Activated CD4-positive, alpha-beta memory T cell treated with anti-CD3 and anti-CD28 coated beads for 36 hours (primary cell): ENCODE data around the gene SIK3. TPM values are rescaled to one million over a fixed set of nuclear protein-coding genes. Genes with fewer than 3 reads are reported as not detected.

Experiments
- CTCF ChIA-PET: fragments of 350-600 bp; sonication (Branson Sonifier 250); formaldehyde crosslinking; loops from one replicate; lab custom pipeline; 2021; ENCODE audit warnings: antibody characterized with exemption, inconsistent platforms; lab: Charles Lee
- POLR2A ChIA-PET: fragments of 350-600 bp; sonication (Branson Sonifier 250); formaldehyde crosslinking; loops from one replicate; lab custom pipeline; 2021; ENCODE audit warnings: antibody characterized with exemption; lab: Charles Lee
- DNase-seq: peaks from one replicate; pipeline ENCODE4 v3.0.0-alpha.2; 2020
- H3K27ac Mint-ChIP-seq: one replicate; pipeline ENCODE4 v1.8.0; 2021; ENCODE audit warnings: mixed read lengths
- H3K27me3 Mint-ChIP-seq: one replicate; pipeline ENCODE4 v1.8.0; 2021; ENCODE audit warnings: mixed read lengths
- H3K36me3 Mint-ChIP-seq: one replicate; pipeline ENCODE4 v1.8.0; 2021; ENCODE audit warnings: mixed read lengths
- H3K4me1 Mint-ChIP-seq: one replicate; pipeline ENCODE4 v1.8.0; 2021; ENCODE audit warnings: low read depth, mixed read lengths
- H3K4me3 Mint-ChIP-seq: one replicate; pipeline ENCODE4 v1.8.0; 2021; ENCODE audit warnings: mild to moderate bottlenecking, mixed read lengths
- H3K9me3 Mint-ChIP-seq: one replicate; pipeline ENCODE4 v1.8.0; 2021; ENCODE audit warnings: mixed read lengths
- intact Hi-C: fragments of 100-400 bp; cut with micrococcal nuclease; formaldehyde crosslinking; loops from one replicate; pipeline ENCODE4 v1.15.1; 2023
- total RNA-seq, 2 experiments: library from RNA; stranded (reverse); gene quantifications; one replicate each; pipeline ENCODE4 v1.2.3, GENCODE V29; 2021

SIK3 gene
- total RNA-seq, 2 experiments from 2014 or later: 26.1 to 26.2 TPM

- Mint-ChIP-seq H3K4me1 (peaks cover 56% of the 10 kb centered on the region), H3K4me3 (no peak overlapping the region), H3K9me3 (no peaks in the 10 kb centered on the region), H3K27ac (no peak overlapping the region), H3K27me3 (no peaks in the 10 kb centered on the region), H3K36me3 (peaks cover 43% of the 10 kb centered on the region)
- intact Hi-C loops: no loop called here
- DNase-seq: no peak
- POLR2A ChIA-PET: no interaction called here
- CTCF ChIA-PET: interaction anchor here (0.6 to 1.2 kb wide), 2 partner anchors 67 to 256 kb away, joined by 3 to 4 read pairs; partner anchors contain the start of gene APOA5
These were observed 240.3 kb downstream of the SIK3 start for GRCh38 chr11:116857936-116858335.

GRCh38 chr11:116857316-116857715 is 240.9 kb downstream of the SIK3 start:
- peak overlapping the region; percentile 24 for H3K27ac Mint-ChIP-seq
- POLR2A ChIA-PET: no interaction called here
- peaks cover 61% of the 10 kb centered on the region for H3K4me1 Mint-ChIP-seq
- CTCF ChIA-PET: interaction anchor here (0.6 to 1.2 kb wide), 2 partner anchors 66 to 256 kb away, joined by 3 to 4 read pairs; partner anchors contain the start of gene APOA5
- peaks cover 43% of the 10 kb centered on the region for H3K36me3 Mint-ChIP-seq
- no peak overlapping the region for H3K4me3 Mint-ChIP-seq
- no peaks in the 10 kb centered on the region for H3K27me3 Mint-ChIP-seq
- intact Hi-C loops: no loop called here
- no peaks in the 10 kb centered on the region for H3K9me3 Mint-ChIP-seq
- DNase-seq: no peak

GRCh38 chr11:116856423-116856822 is 241.8 kb downstream of the SIK3 start:
- Mint-ChIP-seq H3K9me3 (no peaks in the 10 kb centered on the region), H3K36me3 (peaks cover 34% of the 10 kb centered on the region), H3K4me3 (no peak overlapping the region), H3K4me1 (peaks cover 61% of the 10 kb centered on the region), H3K27me3 (no peaks in the 10 kb centered on the region), H3K27ac (peak overlapping the region; percentile 44)
- intact Hi-C loops: no loop called here
- ChIA-PET POLR2A (no interaction called here), CTCF (no interaction called here)
- no peak for DNase-seq

- intact Hi-C loops: no loop called here
- no peak for DNase-seq
These were observed 242.8 kb downstream of the SIK3 start for GRCh38 chr11:116855413-116855812.

DNA sequence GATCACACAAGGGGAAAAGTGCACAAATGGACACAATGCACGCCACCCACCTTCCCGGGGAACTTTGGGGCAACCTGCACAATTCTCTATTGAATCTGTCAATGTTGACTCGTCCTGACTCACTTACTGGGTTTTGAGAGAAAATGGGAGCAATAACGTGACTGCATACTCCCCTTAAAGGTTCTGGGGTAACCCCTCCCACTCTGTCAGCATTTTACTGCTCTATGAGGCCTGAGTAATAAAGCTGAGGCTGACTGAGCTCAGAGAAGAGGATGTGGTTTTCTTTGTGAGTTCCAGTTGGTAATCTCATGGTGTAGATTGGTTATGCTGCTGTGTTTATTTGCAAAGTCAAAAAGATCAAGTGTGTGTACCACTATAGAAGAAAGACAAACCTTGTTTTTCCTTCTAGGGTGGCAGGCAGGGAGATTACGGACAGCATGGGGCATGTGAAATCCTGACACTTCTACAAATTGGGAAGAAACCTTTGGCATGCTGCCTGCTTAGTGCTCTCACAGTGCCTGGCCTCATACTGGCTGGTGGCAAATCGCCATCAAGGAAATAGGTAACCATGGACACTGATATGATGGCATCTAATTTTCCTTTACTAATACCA is 244.7 kb downstream of the SIK3 start:
- Mint-ChIP-seq H3K4me1 (peaks cover 74% of the 10 kb centered on the region), H3K9me3 (no peaks in the 10 kb centered on the region), H3K27me3 (no peaks in the 10 kb centered on the region), H3K36me3 (peaks cover 21% of the 10 kb centered on the region), H3K4me3 (peak overlapping the region; percentile 53), H3K27ac (peak overlapping the region; percentile 89)
- intact Hi-C loops: loop anchor here (1.0 to 5.0 kb wide), 10 partner anchors 29 to 377 kb away; no protein-coding TSS in a partner anchor
- peak; percentile 78 for DNase-seq
- CTCF ChIA-PET: interaction anchor here (1.0 to 4.4 kb wide), 11 partner anchors 17 to 373 kb away, joined by 3 to 41 read pairs (median 4); partner anchors contain the start of genes APOA5, PAFAH1B2 and SIK3
- POLR2A ChIA-PET: interaction anchor here (0.6 to 2.3 kb wide), 21 partner anchors 8 to 377 kb away, joined by 3 to 12 read pairs (median 4); partner anchors contain the start of genes APOA1 and PAFAH1B2

More at GRCh38 chr11:116855413-116855812, 242.8 kb downstream of the SIK3 start:
- Mint-ChIP-seq H3K9me3 (no peaks in the 10 kb centered on the region), H3K27ac (peak overlapping the region; percentile 73), H3K36me3 (peaks cover 27% of the 10 kb centered on the region), H3K27me3 (no peaks in the 10 kb centered on the region), H3K4me1 (peaks cover 65% of the 10 kb centered on the region), H3K4me3 (no peak overlapping the region)
- ChIA-PET CTCF (interaction anchor here (1.2 to 2.1 kb wide), 2 partner anchors 219 to 251 kb away, joined by 4 to 5 read pairs; no protein-coding TSS in a partner anchor), POLR2A (no interaction called here)

- Mint-ChIP-seq H3K27me3 (no peaks in the 10 kb centered on the region), H3K27ac (peak overlapping the region; percentile 89), H3K4me1 (peaks cover 71% of the 10 kb centered on the region), H3K9me3 (no peaks in the 10 kb centered on the region), H3K36me3 (peaks cover 17% of the 10 kb centered on the region), H3K4me3 (peak overlapping the region; percentile 53)
- CTCF ChIA-PET: interaction anchor here (0.7 to 4.4 kb wide), 15 partner anchors 11 to 1629 kb away, joined by 3 to 41 read pairs (median 3); partner anchors contain the start of genes APOA1, APOA5, PAFAH1B2 and SIK3
- peak; percentile 40 for DNase-seq
- intact Hi-C loops: loop anchor here (1.0 to 5.0 kb wide), 10 partner anchors 30 to 378 kb away; no protein-coding TSS in a partner anchor
- POLR2A ChIA-PET: interaction anchor here (0.8 to 2.3 kb wide), 15 partner anchors 9 to 308 kb away, joined by 3 to 12 read pairs (median 4); partner anchors contain the start of genes APOA1 and BUD13
These were observed 245.8 kb downstream of the SIK3 start for GRCh38 chr11:116852261-116853031.

- ChIA-PET CTCF (interaction anchor here (0.7 to 4.4 kb wide), 11 partner anchors 14 to 331 kb away, joined by 3 to 41 read pairs (median 3); partner anchors contain the start of genes APOA1 and APOA5), POLR2A (interaction anchor here (0.9 to 2.3 kb wide), 8 partner anchors 16 to 247 kb away, joined by 3 to 12 read pairs (median 4); partner anchors contain the start of gene BUD13)
- intact Hi-C loops: loop anchor here (5.0 kb wide), 1 partner anchor 96 kb away; no protein-coding TSS in a partner anchor
- Mint-ChIP-seq H3K27me3 (no peaks in the 10 kb centered on the region), H3K4me3 (peak overlapping the region; percentile 53), H3K27ac (peak overlapping the region; percentile 89), H3K4me1 (peaks cover 63% of the 10 kb centered on the region), H3K36me3 (peaks cover 25% of the 10 kb centered on the region), H3K9me3 (no peaks in the 10 kb centered on the region)
- peak; percentile 84 for DNase-seq
These were observed 246.6 kb downstream of the SIK3 start for GRCh38 chr11:116851626-116852025.

GRCh38 chr11:116849486-116849885 is 248.7 kb downstream of the SIK3 start:
- H3K27me3 Mint-ChIP-seq: no peaks in the 10 kb centered on the region
- H3K4me3 Mint-ChIP-seq: no peak overlapping the region
- POLR2A ChIA-PET: no interaction called here
- H3K9me3 Mint-ChIP-seq: no peaks in the 10 kb centered on the region
- H3K36me3 Mint-ChIP-seq: peaks cover 33% of the 10 kb centered on the region
- no peak for DNase-seq
- CTCF ChIA-PET: interaction anchor here (0.6 to 3.2 kb wide), 3 partner anchors 13 to 59 kb away, joined by 3 to 18 read pairs (median 16); partner anchors contain the start of gene APOA5
- intact Hi-C loops: no loop called here
- H3K27ac Mint-ChIP-seq: no peak overlapping the region
- H3K4me1 Mint-ChIP-seq: peaks cover 46% of the 10 kb centered on the region

DNA sequence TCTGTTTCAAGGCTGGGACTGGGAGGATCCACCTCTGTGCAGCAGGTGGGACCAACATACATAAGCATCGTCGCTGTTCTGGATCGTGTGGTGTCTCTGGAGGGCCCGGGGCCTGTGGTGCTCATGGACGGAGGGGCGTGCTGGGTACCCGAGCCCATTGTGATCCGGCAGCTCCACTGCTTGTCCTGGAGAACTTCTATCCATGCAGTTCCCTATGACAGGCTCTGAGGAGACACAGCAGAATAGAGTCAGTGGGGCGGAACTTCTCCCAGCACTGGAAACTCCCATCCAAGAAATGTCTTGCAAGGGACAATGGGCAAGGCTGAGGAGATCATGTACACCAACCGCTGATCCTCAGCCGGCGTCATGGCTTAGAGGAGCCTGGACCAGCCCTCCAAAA is 249.2 kb downstream of the SIK3 start:
- H3K4me3 Mint-ChIP-seq: no peak overlapping the region
- POLR2A ChIA-PET: no interaction called here

GRCh38 chr11:116847612-116848011 is 250.6 kb downstream of the SIK3 start:
- H3K4me1 Mint-ChIP-seq: peaks cover 27% of the 10 kb centered on the region
- no peak for DNase-seq
- H3K4me3 Mint-ChIP-seq: no peak overlapping the region
- peaks cover 37% of the 10 kb centered on the region for H3K36me3 Mint-ChIP-seq
- no peak overlapping the region for H3K27ac Mint-ChIP-seq
- ChIA-PET POLR2A (no interaction called here), CTCF (interaction anchor here (0.6 to 3.2 kb wide), 3 partner anchors 11 to 59 kb away, joined by 3 to 18 read pairs (median 16); partner anchors contain the start of gene APOA5)
- intact Hi-C loops: no loop called here
- H3K9me3 Mint-ChIP-seq: no peaks in the 10 kb centered on the region
- no peaks in the 10 kb centered on the region for H3K27me3 Mint-ChIP-seq

More for the DNA sequence above, 249.2 kb downstream of the SIK3 start:
- H3K9me3 Mint-ChIP-seq: no peaks in the 10 kb centered on the region
- H3K4me1 Mint-ChIP-seq: peaks cover 42% of the 10 kb centered on the region
- H3K27me3 Mint-ChIP-seq: no peaks in the 10 kb centered on the region
- no peak for DNase-seq
- intact Hi-C loops: no loop called here
- CTCF ChIA-PET: interaction anchor here (0.6 to 3.2 kb wide), 3 partner anchors 13 to 58 kb away, joined by 3 to 18 read pairs (median 16); partner anchors contain the start of gene APOA5
- no peak overlapping the region for H3K27ac Mint-ChIP-seq
- H3K36me3 Mint-ChIP-seq: peaks cover 29% of the 10 kb centered on the region

- Mint-ChIP-seq H3K36me3 (peaks cover 37% of the 10 kb centered on the region), H3K4me3 (no peak overlapping the region), H3K27ac (no peak overlapping the region), H3K9me3 (no peaks in the 10 kb centered on the region), H3K4me1 (peaks cover 1% of the 10 kb centered on the region), H3K27me3 (no peaks in the 10 kb centered on the region)
- no peak for DNase-seq
- CTCF ChIA-PET: interaction anchor here (1.1 kb wide), 1 partner anchor 9 kb away, joined by 4 read pairs; no protein-coding TSS in a partner anchor
- POLR2A ChIA-PET: no interaction called here
- intact Hi-C loops: no loop called here
These were observed 253.5 kb downstream of the SIK3 start for GRCh38 chr11:116844722-116845121.
